GM23338 (cell line): ENCODE results near the gene TMEM52. TPM values are rescaled to one million over a fixed set of nuclear protein-coding genes. Genes with fewer than 3 reads are reported as not detected.
A peak's percentile ranks its signal among the peaks of the same experiment; 100 is the strongest.

ENCODE experiments used
- ATAC-seq: fragments of 200-7000 bp; cut with Tn5 transposase; 3 replicates; pipeline ENCODE4 v1.9.1; 2020
- DNase-seq: peaks from one replicate; pipeline ENCODE4 v3.0.0-alpha.2; 2015; ENCODE audit warnings: low spot score
- H2AFZ ChIP-seq: fragments of 200-600 bp; sonication (generic); 2 replicates; pipeline ENCODE4 v1.8.0; 2016; ENCODE audit warnings: antibody characterized with exemption, mild to moderate bottlenecking, moderate library complexity
- H3F3A ChIP-seq: fragments of 200-600 bp; sonication (generic); replicated peaks from 2 replicates; pipeline ENCODE4 v1.8.0; 2017; ENCODE audit warnings: antibody characterized with exemption, mixed run types, low read depth
- H3K27ac ChIP-seq: fragments of 200-600 bp; sonication (generic); 2 replicates; pipeline ENCODE4 v1.6.1; 2016; ENCODE audit warnings: low read depth
- H3K27me3 ChIP-seq: fragments of 200-600 bp; sonication (generic); 2 replicates; pipeline ENCODE4 v1.8.0; 2016; ENCODE audit warnings: mild to moderate bottlenecking, mixed run types, moderate library complexity; ENCODE audit not compliant: insufficient read depth
- H3K36me3 ChIP-seq: fragments of 200-600 bp; sonication (generic); 2 replicates; pipeline ENCODE4 v1.8.0; 2016; ENCODE audit warnings: mild to moderate bottlenecking; ENCODE audit not compliant: insufficient read depth
- H3K4me1 ChIP-seq: fragments of 200-600 bp; sonication (generic); 2 replicates; pipeline ENCODE4 v1.8.0; 2016; ENCODE audit warnings: mild to moderate bottlenecking, moderate library complexity; ENCODE audit not compliant: insufficient read depth
- H3K4me2 ChIP-seq: fragments of 200-600 bp; sonication (generic); 2 replicates; pipeline ENCODE4 v1.7.1; 2017; ENCODE audit warnings: mixed run types
- H3K4me3 ChIP-seq: fragments of 200-600 bp; sonication (generic); 2 replicates; pipeline ENCODE4 v1.6.1; 2016; ENCODE audit warnings: mixed run types
- H3K79me2 ChIP-seq: fragments of 200-600 bp; sonication (generic); replicated peaks from 2 replicates; pipeline ENCODE4 v1.8.0; 2017; ENCODE audit warnings: mild to moderate bottlenecking; ENCODE audit not compliant: insufficient read depth
- H3K9me2 ChIP-seq: fragments of 200-600 bp; sonication (generic); 2 replicates; pipeline ENCODE4 v1.8.0; 2017; ENCODE audit not compliant: insufficient read depth
- H4K20me1 ChIP-seq: fragments of 200-600 bp; sonication (generic); replicated peaks from 2 replicates; pipeline ENCODE4 v1.8.0; 2017; ENCODE audit warnings: mild to moderate bottlenecking; ENCODE audit not compliant: insufficient read depth
- H3K27ac Mint-ChIP-seq: 2 replicates; pipeline ENCODE4 v1.8.0; 2020; ENCODE audit warnings: inconsistent platforms, mild to moderate bottlenecking, moderate library complexity, mixed read lengths
- H3K27me3 Mint-ChIP-seq: 3 replicates; pipeline ENCODE4 v1.8.0; 2022; ENCODE audit warnings: low read depth, mild to moderate bottlenecking, moderate library complexity, mixed read lengths, inconsistent platforms; ENCODE audit not compliant: insufficient read depth, poor library complexity
- H3K36me3 Mint-ChIP-seq: 3 replicates; pipeline ENCODE4 v1.8.0; 2021; ENCODE audit warnings: low read depth, mild to moderate bottlenecking, inconsistent platforms, moderate library complexity, mixed read lengths
- H3K4me1 Mint-ChIP-seq: 3 replicates; pipeline ENCODE4 v1.8.0; 2020; ENCODE audit warnings: mild to moderate bottlenecking, inconsistent platforms, mixed read lengths
- H3K4me3 Mint-ChIP-seq: 3 replicates; pipeline ENCODE4 v1.8.0; 2021; ENCODE audit warnings: moderate library complexity, mild to moderate bottlenecking, inconsistent platforms, mixed read lengths
- H3K9me3 Mint-ChIP-seq: 3 replicates; pipeline ENCODE4 v1.8.0; 2020; ENCODE audit warnings: moderate library complexity, mild to moderate bottlenecking, inconsistent platforms, mixed read lengths
- CREB1 ChIP-seq: fragments of 250-450 bp; sonication (Bioruptor Pico); IDR thresholded peaks from 2 replicates; pipeline ENCODE4 v1.5.0; 2020; ENCODE audit warnings: low read depth, mild to moderate bottlenecking, moderate library complexity
- ETS1 ChIP-seq: IDR thresholded peaks from 2 replicates; pipeline ENCODE4 v1.6.1; 2016; ENCODE audit warnings: antibody characterized with exemption
- EZH2 ChIP-seq: fragments of 200-600 bp; sonication (generic); IDR thresholded peaks from one replicate; pipeline ENCODE4 v1.8.0; 2017; ENCODE audit warnings: antibody characterized with exemption, mild to moderate bottlenecking, low read depth; ENCODE audit not compliant: unreplicated experiment
- EZH2phosphoT487 ChIP-seq: fragments of 200-600 bp; sonication (generic); IDR thresholded peaks from one replicate; pipeline ENCODE4 v1.8.1; 2018; ENCODE audit warnings: antibody characterized with exemption; ENCODE audit not compliant: unreplicated experiment
- JUNB ChIP-seq: IDR thresholded peaks from one replicate; pipeline ENCODE4 v1.6.1; 2016; ENCODE audit warnings: antibody characterized with exemption; ENCODE audit not compliant: unreplicated experiment
- NANOG ChIP-seq: IDR thresholded peaks from 2 replicates; pipeline ENCODE4 v1.6.1; 2016; ENCODE audit warnings: antibody characterized with exemption, borderline replicate concordance
- POLR2AphosphoS5 ChIP-seq: IDR thresholded peaks from 2 replicates; pipeline ENCODE4 v1.6.1; 2016; ENCODE audit warnings: antibody characterized with exemption, low read depth
- REST ChIP-seq: IDR thresholded peaks from one replicate; pipeline ENCODE4 v1.6.1; 2018; ENCODE audit warnings: antibody characterized with exemption; ENCODE audit not compliant: unreplicated experiment
- STAT1 ChIP-seq: IDR thresholded peaks from one replicate; pipeline ENCODE4 v1.6.1; 2016; ENCODE audit warnings: antibody characterized with exemption; ENCODE audit not compliant: unreplicated experiment
- ZNF114 ChIP-seq: fragments of 250-450 bp; sonication (Bioruptor Pico); IDR thresholded peaks from 2 replicates; pipeline ENCODE4 v1.5.0; 2020; ENCODE audit warnings: mild to moderate bottlenecking, moderate library complexity
- ZNF331 ChIP-seq: fragments of 250-450 bp; sonication (Bioruptor Pico); IDR thresholded peaks from 2 replicates; pipeline ENCODE4 v1.5.0; 2020; ENCODE audit warnings: low read depth, mild to moderate bottlenecking, moderate library complexity
- polyA plus RNA-seq: library from polyadenylated mRNA; unstranded; fragments of >200 nt; fragmentation: Nextera tagmentation; extraction: Ambion mirVana; gene quantifications from 2 replicates; pipeline ENCODE4 v1.2.1, GENCODE V29; 2016
- total RNA-seq: library from RNA; depleted of rRNA; stranded (reverse); fragments of >200 nt; shearing (Covaris generic); gene quantifications from 2 replicates; pipeline ENCODE4 v1.2.3, GENCODE V29; 2014
- TF ChIP-seq, protein P1 (sequence below): fragments of 250-450 bp; sonication (Bioruptor Pico); IDR thresholded peaks from 2 replicates; pipeline ENCODE4 v1.5.0; 2020; ENCODE audit warnings: mild to moderate bottlenecking, moderate library complexity
- TF ChIP-seq, protein P2 (sequence below), 2 experiments: fragments of 200-600 bp in 1 of 2; sonication (generic) in 1 of 2; conservative IDR thresholded peaks; 2 replicates each; pipeline versions ENCODE4 v1.5.1 to v1.6.1; 2016 to 2017; ENCODE audit warnings: antibody characterized with exemption in 2 of 2, low read depth in 2 of 2, mild to moderate bottlenecking in 2 of 2, moderate library complexity in 1 of 2

Gene TMEM52
- total and polyA plus RNA-seq, 2 experiments from 2014 or later = 19.5 to 25.0 TPM

GRCh38 chr1:1957533-1957961 lies 38.5 kb upstream of the TMEM52 start:
- DNase-seq (no peak), ATAC-seq (no peak)
- Histone ChIP-seq H3K36me3 (no peaks in the 10 kb centered on the region), H3K79me2 (no peaks in the 10 kb centered on the region), H2AFZ (0 out of 2 replicates have a peak overlapping the region, but pooled peaks have one; percentile 28), H3K27ac (no peak overlapping the region), H3K4me1 (peaks cover 5% of the 10 kb centered on the region; the same call in 1 of the 2 replicates), H3K4me3 (no peak overlapping the region), H3K9me2 (no peaks in the 10 kb centered on the region), H3F3A (peaks cover 10% of the 10 kb centered on the region), H3K27me3 (no peaks in the 10 kb centered on the region), H4K20me1 (no peaks in the 10 kb centered on the region), H3K4me2 (no peak overlapping the region)
- Mint-ChIP-seq H3K27me3 (peaks cover 18% of the 10 kb centered on the region), H3K9me3 (peaks cover 3% of the 10 kb centered on the region; the same call in 2 of the 3 replicates), H3K4me3 (no peak overlapping the region), H3K36me3 (peaks cover 2% of the 10 kb centered on the region; the same call in 2 of the 3 replicates), H3K27ac (no peak overlapping the region), H3K4me1 (peaks cover 22% of the 10 kb centered on the region)
- no peak for TF ChIP-seq EZH2phosphoT487
- TF ChIP-seq, protein P1, sequence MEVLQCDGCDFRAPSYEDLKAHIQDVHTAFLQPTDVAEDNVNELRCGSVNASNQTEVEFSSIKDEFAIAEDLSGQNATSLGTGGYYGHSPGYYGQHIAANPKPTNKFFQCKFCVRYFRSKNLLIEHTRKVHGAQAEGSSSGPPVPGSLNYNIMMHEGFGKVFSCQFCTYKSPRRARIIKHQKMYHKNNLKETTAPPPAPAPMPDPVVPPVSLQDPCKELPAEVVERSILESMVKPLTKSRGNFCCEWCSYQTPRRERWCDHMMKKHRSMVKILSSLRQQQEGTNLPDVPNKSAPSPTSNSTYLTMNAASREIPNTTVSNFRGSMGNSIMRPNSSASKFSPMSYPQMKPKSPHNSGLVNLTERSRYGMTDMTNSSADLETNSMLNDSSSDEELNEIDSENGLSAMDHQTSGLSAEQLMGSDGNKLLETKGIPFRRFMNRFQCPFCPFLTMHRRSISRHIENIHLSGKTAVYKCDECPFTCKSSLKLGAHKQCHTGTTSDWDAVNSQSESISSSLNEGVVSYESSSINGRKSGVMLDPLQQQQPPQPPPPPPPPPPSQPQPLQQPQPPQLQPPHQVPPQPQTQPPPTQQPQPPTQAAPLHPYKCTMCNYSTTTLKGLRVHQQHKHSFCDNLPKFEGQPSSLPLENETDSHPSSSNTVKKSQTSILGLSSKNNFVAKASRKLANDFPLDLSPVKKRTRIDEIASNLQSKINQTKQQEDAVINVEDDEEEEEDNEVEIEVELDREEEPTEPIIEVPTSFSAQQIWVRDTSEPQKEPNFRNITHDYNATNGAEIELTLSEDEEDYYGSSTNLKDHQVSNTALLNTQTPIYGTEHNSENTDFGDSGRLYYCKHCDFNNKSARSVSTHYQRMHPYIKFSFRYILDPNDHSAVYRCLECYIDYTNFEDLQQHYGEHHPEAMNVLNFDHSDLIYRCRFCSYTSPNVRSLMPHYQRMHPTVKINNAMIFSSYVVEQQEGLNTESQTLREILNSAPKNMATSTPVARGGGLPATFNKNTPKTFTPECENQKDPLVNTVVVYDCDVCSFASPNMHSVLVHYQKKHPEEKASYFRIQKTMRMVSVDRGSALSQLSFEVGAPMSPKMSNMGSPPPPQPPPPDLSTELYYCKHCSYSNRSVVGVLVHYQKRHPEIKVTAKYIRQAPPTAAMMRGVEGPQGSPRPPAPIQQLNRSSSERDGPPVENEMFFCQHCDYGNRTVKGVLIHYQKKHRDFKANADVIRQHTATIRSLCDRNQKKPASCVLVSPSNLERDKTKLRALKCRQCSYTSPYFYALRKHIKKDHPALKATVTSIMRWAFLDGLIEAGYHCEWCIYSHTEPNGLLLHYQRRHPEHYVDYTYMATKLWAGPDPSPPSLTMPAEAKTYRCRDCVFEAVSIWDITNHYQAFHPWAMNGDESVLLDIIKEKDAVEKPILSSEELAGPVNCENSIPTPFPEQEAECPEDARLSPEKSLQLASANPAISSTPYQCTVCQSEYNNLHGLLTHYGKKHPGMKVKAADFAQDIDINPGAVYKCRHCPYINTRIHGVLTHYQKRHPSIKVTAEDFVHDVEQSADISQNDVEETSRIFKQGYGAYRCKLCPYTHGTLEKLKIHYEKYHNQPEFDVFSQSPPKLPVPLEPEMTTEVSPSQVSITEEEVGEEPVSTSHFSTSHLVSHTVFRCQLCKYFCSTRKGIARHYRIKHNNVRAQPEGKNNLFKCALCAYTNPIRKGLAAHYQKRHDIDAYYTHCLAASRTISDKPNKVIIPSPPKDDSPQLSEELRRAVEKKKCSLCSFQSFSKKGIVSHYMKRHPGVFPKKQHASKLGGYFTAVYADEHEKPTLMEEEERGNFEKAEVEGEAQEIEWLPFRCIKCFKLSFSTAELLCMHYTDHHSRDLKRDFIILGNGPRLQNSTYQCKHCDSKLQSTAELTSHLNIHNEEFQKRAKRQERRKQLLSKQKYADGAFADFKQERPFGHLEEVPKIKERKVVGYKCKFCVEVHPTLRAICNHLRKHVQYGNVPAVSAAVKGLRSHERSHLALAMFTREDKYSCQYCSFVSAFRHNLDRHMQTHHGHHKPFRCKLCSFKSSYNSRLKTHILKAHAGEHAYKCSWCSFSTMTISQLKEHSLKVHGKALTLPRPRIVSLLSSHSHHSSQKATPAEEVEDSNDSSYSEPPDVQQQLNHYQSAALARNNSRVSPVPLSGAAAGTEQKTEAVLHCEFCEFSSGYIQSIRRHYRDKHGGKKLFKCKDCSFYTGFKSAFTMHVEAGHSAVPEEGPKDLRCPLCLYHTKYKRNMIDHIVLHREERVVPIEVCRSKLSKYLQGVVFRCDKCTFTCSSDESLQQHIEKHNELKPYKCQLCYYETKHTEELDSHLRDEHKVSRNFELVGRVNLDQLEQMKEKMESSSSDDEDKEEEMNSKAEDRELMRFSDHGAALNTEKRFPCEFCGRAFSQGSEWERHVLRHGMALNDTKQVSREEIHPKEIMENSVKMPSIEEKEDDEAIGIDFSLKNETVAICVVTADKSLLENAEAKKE (CRISPR knock-in tag) = no peak
- no peak for TF ChIP-seq NANOG
- no peak for TF ChIP-seq ETS1
- no peak for TF ChIP-seq REST
- TF ChIP-seq JUNB = no peak
- TF ChIP-seq CREB1 (CRISPR knock-in tag) = no peak
- TF ChIP-seq STAT1 = no peak
- no peak for TF ChIP-seq ZNF331 (CRISPR knock-in tag)
- TF ChIP-seq, protein P2, sequence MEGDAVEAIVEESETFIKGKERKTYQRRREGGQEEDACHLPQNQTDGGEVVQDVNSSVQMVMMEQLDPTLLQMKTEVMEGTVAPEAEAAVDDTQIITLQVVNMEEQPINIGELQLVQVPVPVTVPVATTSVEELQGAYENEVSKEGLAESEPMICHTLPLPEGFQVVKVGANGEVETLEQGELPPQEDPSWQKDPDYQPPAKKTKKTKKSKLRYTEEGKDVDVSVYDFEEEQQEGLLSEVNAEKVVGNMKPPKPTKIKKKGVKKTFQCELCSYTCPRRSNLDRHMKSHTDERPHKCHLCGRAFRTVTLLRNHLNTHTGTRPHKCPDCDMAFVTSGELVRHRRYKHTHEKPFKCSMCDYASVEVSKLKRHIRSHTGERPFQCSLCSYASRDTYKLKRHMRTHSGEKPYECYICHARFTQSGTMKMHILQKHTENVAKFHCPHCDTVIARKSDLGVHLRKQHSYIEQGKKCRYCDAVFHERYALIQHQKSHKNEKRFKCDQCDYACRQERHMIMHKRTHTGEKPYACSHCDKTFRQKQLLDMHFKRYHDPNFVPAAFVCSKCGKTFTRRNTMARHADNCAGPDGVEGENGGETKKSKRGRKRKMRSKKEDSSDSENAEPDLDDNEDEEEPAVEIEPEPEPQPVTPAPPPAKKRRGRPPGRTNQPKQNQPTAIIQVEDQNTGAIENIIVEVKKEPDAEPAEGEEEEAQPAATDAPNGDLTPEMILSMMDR (conservative IDR thresholded peaks at IDR 0.05; ENCODE audit: low read depth in 2 of 2) = no peak
- TF ChIP-seq ZNF114 (CRISPR knock-in tag) = no peak
- TF ChIP-seq EZH2 = no peak
- no peak for TF ChIP-seq POLR2AphosphoS5
